ENCODE data around the gene ZCCHC3.

The ZCCHC3 gene

DNA sequence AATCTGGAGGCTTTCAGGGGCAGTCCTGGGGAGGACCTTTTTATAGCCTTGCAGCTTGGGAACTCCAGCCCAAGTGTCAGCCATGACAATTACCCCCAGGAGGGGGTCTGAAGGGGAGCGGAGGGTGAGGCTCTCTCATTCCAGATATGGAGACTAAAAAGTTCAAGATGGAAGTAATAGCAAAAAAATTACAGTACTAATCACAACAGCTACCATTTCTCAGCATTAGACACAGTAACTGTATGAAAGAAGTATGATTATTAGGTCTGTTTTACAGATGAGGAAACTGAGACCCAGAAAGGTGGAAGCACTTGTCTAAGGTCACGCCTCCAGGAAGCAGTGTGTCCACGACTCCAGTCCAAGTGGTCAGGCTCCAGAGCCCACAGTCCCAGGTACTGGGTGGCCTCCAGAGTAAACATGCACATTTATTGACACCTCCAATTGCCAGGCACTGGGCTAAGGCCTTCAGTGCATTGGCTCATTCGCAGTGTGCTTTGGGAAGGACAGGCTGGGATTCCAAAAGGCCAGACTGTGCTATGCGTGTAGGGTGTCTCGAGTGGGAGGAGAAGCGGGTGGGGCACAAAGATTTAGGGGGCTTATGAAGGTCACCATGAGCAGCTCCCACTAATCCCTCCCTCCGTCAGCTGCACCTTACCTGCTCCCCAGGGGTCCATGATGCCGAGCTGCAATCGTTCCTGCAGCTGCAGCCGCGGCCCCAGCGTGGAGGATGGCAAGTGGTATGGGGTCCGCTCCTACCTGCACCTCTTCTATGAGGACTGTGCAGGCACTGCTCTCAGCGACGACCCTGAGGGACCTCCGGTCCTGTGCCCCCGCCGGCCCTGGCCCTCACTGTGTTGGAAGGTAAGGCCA, 51.8 kb downstream of the ZCCHC3 start:
- no peak overlapping the region for H3K27ac ChIP-seq (ENCODE audit: insufficient read depth in 1 of 2, low read depth in 1 of 2, low read length in 2 of 2, poor library complexity in 1 of 2, severe bottlenecking in 2 of 2)
- no peak for DNase-seq
- no peaks in the 10 kb centered on the region for H3K9me3 ChIP-seq (ENCODE audit: control extremely low read depth in 1 of 5, control insufficient read depth in 4 of 5, insufficient read depth in 2 of 5, low read depth in 1 of 5, low read length in 4 of 5)
- no peaks in the 10 kb centered on the region for H3K27me3 ChIP-seq (replicated peaks in 2 of 5; ENCODE audit: control insufficient read depth in 4 of 5, insufficient read depth in 5 of 5, low read length in 4 of 5)
- peaks cover 0 to 26% (median 14%) of the 10 kb centered on the region in 4 experiments for H3K4me1 ChIP-seq (ENCODE audit: control extremely low read depth in 1 of 4, control insufficient read depth in 4 of 4, insufficient read depth in 4 of 4, low read length in 3 of 4)
- ChIA-PET POLR2A (interaction anchor here (0.6 kb wide), 2 partner anchors 198 to 1173 kb away, joined by 3 to 4 read pairs; no protein-coding TSS in a partner anchor), CTCF (interaction anchor here (0.6 to 7.9 kb wide), 3 partner anchors 83 to 131 kb away, joined by 4 to 103 read pairs (median 5); no protein-coding TSS in a partner anchor)
- H3K4me3 ChIP-seq (ENCODE audit: control insufficient read depth in 1 of 7, extremely low read depth in 1 of 7, insufficient read depth in 4 of 7, low read depth in 2 of 7, low read length in 6 of 7) = peak overlapping the region in 1 of 7 experiments; percentile 82
- no peaks in the 10 kb centered on the region for H3K36me3 ChIP-seq (ENCODE audit: control insufficient read depth in 4 of 4, insufficient read depth in 4 of 4, low read length in 3 of 4)
- WGBS (ENCODE audit: insufficient coverage) = over 99% methylated on average over 15 of the region's 19 CpGs

Data from common myeloid progenitor, CD34-positive (primary cell).